Measurements from ENCODE around the gene RASGEF1C. TPM values are rescaled to one million over a fixed set of nuclear protein-coding genes. Genes with fewer than 3 reads are reported as not detected.

Gene RASGEF1C
- total RNA-seq, 4 donors from 2014 or later: 0.58 to 4.0 (median 2.1) TPM

DNA sequence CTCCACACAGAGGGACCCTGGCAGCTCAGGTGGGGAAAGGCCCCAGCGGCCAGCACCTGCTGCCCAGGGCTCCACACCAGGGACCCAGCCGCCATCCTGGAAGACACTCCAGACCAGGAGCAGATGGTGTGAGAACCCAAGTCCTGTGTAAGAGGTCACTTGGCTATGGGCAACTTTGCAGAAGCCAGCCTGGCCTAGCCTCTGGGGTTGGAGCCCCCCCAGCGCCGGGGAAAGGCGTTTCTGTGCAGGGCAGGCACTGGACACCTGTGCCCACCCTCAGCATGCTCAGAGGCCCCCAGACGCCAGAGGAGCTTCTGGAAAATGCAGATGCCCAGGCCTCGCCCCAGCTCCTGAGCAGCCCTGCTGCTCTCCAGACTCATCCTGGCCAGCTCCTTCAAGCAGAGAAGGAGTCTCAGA, 34.0 kb downstream of the RASGEF1C start:
- Histone ChIP-seq H3K9me3 (no peaks in the 10 kb centered on the region), H3K27me3 (no peaks in the 10 kb centered on the region), H3K27ac (no peak overlapping the region), H3K4me3 (replicated peaks in 1 of 3) (no peak overlapping the region), H3K4me1 (peaks cover 0 to 4% of the 10 kb centered on the region in 2 donors), H3K36me3 (no peaks in the 10 kb centered on the region)
- intact Hi-C loops (cut with DNase I): no loop called here
- no peak for DNase-seq
- TF ChIP-seq POLR2A (IDR thresholded peaks at IDR 0.05): no peak
- TF ChIP-seq, protein P1, sequence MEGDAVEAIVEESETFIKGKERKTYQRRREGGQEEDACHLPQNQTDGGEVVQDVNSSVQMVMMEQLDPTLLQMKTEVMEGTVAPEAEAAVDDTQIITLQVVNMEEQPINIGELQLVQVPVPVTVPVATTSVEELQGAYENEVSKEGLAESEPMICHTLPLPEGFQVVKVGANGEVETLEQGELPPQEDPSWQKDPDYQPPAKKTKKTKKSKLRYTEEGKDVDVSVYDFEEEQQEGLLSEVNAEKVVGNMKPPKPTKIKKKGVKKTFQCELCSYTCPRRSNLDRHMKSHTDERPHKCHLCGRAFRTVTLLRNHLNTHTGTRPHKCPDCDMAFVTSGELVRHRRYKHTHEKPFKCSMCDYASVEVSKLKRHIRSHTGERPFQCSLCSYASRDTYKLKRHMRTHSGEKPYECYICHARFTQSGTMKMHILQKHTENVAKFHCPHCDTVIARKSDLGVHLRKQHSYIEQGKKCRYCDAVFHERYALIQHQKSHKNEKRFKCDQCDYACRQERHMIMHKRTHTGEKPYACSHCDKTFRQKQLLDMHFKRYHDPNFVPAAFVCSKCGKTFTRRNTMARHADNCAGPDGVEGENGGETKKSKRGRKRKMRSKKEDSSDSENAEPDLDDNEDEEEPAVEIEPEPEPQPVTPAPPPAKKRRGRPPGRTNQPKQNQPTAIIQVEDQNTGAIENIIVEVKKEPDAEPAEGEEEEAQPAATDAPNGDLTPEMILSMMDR (IDR thresholded peaks at IDR 0.05): no peak
- 96 to 100% methylated on average over 1 to 7 of the region's 7 CpGs for WGBS, 2 donors

DNA sequence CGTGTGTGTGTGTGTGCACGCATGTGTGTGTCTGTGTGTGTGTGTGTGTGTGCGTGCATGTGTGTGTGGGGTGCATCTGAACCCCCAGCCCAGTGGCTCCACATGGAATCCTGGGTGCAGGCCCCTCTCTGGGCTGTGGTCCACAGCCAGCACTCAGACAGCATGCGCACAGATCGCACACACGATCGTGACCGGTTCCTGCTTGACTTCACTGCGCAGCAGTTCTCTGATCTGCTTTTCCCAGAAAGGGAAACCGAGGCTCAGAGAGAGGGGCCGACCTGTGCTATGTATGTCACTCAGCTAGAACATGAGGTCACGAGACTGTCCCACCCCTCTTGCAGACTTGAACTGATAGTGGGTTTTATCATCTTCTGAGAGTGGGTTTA, 34.4 kb downstream of the RASGEF1C start:
- TF ChIP-seq, protein P1 (IDR thresholded peaks at IDR 0.05): no peak
- TF ChIP-seq POLR2A (IDR thresholded peaks at IDR 0.05): no peak
- H3K4me3 ChIP-seq (replicated peaks in 1 of 3): no peak overlapping the region
- no peak overlapping the region for H3K27ac ChIP-seq
- DNase-seq: no peak
- H3K9me3 ChIP-seq: no peaks in the 10 kb centered on the region
- H3K4me1 ChIP-seq: no peaks in the 10 kb centered on the region
- no peaks in the 10 kb centered on the region for H3K36me3 ChIP-seq
- intact Hi-C loops (cut with DNase I): no loop called here
- WGBS, 2 donors: 75 to 97% methylated on average over 2 to 10 of the region's 12 CpGs
- no peaks in the 10 kb centered on the region for H3K27me3 ChIP-seq

DNA sequence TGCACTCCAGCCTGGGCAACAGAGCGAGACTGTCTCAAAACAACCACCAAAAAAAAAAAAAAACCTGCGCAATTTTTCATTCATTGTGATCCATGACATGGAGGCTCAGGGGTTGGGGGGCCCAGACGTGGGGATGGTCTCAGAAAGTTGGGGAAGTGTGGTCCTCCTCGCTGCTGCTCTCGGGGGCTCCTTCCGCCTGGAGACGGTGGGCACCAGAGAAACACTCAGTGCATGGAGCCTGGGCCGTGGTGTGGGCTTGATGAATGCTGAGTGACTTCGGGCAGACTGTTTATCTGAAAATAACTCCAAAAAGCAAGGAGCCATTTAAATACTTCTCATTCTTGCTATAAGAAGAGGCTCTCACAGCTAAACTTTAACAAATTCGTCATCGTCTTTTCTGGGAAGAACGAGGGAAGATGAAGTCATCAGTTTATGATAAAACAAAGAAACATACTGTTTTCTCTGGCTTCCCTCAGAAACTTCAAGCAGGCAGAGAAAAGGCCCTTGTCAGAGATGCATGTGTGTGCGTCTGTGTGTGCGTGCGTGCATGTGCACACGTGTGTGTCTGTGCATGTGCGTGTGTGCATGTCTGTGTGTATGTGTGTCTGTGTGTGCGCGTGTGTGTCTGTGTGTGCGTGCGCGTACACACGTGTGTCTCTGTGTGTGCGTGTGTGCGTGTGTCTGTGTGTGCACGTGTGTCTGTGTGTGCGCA, 35.0 kb downstream of the RASGEF1C start:
- no peak for DNase-seq
- no peaks in the 10 kb centered on the region for H3K9me3 ChIP-seq
- TF ChIP-seq, protein P1 (IDR thresholded peaks at IDR 0.05): no peak
- no peak for TF ChIP-seq POLR2A (IDR thresholded peaks at IDR 0.05)
- no peak overlapping the region for H3K27ac ChIP-seq
- H3K4me3 ChIP-seq (replicated peaks in 1 of 3): no peak overlapping the region
- peaks cover 0 to 3% of the 10 kb centered on the region in 2 donors for H3K4me1 ChIP-seq
- H3K27me3 ChIP-seq: no peaks in the 10 kb centered on the region
- no peaks in the 10 kb centered on the region for H3K36me3 ChIP-seq
- WGBS, 2 donors: 71 to 79% methylated on average over 26 to 27 of the region's 27 CpGs
- intact Hi-C loops (cut with DNase I): no loop called here

DNA sequence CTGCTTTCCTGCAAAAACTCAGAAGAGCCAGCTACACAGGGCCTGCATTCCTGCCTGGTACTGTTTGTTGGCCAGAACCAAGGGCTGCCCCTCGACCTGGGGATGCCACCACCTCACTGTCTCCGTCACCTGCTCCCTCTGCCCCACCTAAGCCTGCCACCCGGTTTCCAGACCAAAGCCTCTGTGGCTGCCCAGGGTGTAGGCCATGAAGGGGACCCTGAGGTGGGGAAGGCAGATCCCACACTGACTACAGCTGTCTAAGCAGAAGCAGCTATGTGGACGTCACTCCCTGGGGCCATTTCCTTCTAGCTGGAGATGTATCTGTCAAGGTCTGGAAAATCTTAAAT, 35.8 kb downstream of the RASGEF1C start:
- H3K9me3 ChIP-seq: no peaks in the 10 kb centered on the region
- no peak for DNase-seq
- H3K36me3 ChIP-seq: no peaks in the 10 kb centered on the region
- no peak for TF ChIP-seq POLR2A (IDR thresholded peaks at IDR 0.05)
- TF ChIP-seq, protein P1 (IDR thresholded peaks at IDR 0.05): no peak
- no peak overlapping the region for H3K4me3 ChIP-seq (replicated peaks in 1 of 3)
- peaks cover 0 to 3% of the 10 kb centered on the region in 2 donors for H3K4me1 ChIP-seq
- no peaks in the 10 kb centered on the region for H3K27me3 ChIP-seq
- WGBS, 2 donors: 85 to 88% methylated on average over 4 of the region's 4 CpGs
- no peak overlapping the region for H3K27ac ChIP-seq
- intact Hi-C loops (cut with DNase I): no loop called here

DNA sequence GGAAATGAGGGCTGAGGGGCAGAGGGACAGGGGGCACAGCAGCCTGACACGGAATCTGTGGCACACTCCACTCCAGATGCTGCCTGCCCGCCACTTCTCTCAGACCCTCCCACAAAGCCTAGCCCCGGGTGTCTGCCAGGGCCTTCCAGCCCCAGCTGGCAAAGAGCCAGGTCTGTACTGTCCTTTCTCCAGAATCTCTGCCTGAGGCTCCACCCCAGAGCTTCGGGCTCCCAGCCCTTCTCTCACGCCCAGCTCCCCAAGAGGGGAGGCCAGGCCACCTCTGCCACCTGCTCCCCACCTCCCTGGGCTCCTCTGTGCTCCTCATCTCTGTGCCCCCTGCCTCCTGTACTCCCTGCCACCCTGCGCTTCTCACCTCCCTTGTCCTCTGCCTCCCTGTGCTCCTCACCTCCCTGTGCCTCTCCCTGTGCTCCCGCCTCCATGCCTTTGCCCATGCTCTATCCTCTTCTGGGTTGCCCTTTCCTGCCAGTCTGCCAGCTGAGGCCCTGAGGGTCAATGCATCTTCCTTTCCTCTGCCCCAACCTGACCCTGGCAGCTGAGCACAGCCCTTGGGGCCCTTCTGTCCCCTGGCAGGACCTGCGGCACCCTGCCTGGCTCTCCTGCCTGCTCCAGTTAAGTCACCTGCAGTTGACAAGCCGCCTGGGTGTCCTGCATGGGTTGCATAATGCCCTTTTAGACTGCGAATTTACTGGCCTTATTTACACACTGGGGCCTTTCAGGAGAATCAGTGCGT, 36.4 kb downstream of the RASGEF1C start:
- Histone ChIP-seq H3K36me3 (no peaks in the 10 kb centered on the region), H3K4me3 (replicated peaks in 1 of 3) (no peak overlapping the region), H3K4me1 (peaks cover 0 to 3% of the 10 kb centered on the region in 2 donors), H3K27ac (no peak overlapping the region), H3K27me3 (no peaks in the 10 kb centered on the region), H3K9me3 (no peaks in the 10 kb centered on the region)
- no peak for DNase-seq
- intact Hi-C loops (cut with DNase I): no loop called here
- 64 to 68% methylated on average over 10 to 11 of the region's 11 CpGs for WGBS, 2 donors
- TF ChIP-seq, protein P1 (IDR thresholded peaks at IDR 0.05): no peak
- TF ChIP-seq POLR2A (IDR thresholded peaks at IDR 0.05): no peak
